Upper lobe of right lung (tissue), 1 donor: Measurements from ENCODE around the gene ANXA1. TPM values are rescaled to one million over a fixed set of nuclear protein-coding genes. Genes with fewer than 3 reads are reported as not detected.
A peak's percentile ranks its signal among the peaks of the same experiment; 100 is the strongest.

ENCODE experiments used
- ATAC-seq: fragments of 200-7000 bp; cut with Tn5 transposase; one replicate; pipeline ENCODE4 v1.9.1; 2020; ENCODE audit warnings: mild to moderate bottlenecking, moderate library complexity
- DNase-seq: peaks from one replicate; pipeline ENCODE4 v3.0.0-alpha.2; 2020
- H3K27ac ChIP-seq: fragments of 200-600 bp; one replicate; pipeline ENCODE4 v1.8.0; 2022
- H3K27me3 ChIP-seq: fragments of 200-600 bp; one replicate; pipeline ENCODE4 v1.8.0; 2022; ENCODE audit warnings: mild to moderate bottlenecking
- H3K36me3 ChIP-seq: fragments of 200-600 bp; one replicate; pipeline ENCODE4 v1.8.0; 2022
- H3K4me1 ChIP-seq: fragments of 200-600 bp; one replicate; pipeline ENCODE4 v1.8.0; 2022
- H3K4me3 ChIP-seq: fragments of 200-600 bp; one replicate; pipeline ENCODE4 v1.8.0; 2022; ENCODE audit warnings: mild to moderate bottlenecking
- H3K9me3 ChIP-seq: fragments of 200-600 bp; one replicate; pipeline ENCODE4 v1.8.0; 2022
- intact Hi-C: fragments of 100-400 bp; cut with DNase I; formaldehyde crosslinking; loops from one replicate; pipeline ENCODE4 v1.11.0; 2022
- total RNA-seq: library from RNA; stranded (reverse); fragmentation: NEBNext Ultra II Directional; extraction: Animal tissue kit (Norgen Biotek cat#: 25700); gene quantifications from one replicate; pipeline ENCODE4 v1.2.1, GENCODE V29; 2021
- TF ChIP-seq, protein P1 (sequence below): fragments of 200-600 bp; IDR thresholded peaks from one replicate; pipeline ENCODE4 v1.8.0; 2022; ENCODE audit warnings: antibody characterized with exemption
- donor health status: DM: no; HTN: yes; CAD: no; lungs with severe emphysema.

ANXA1 gene
- total RNA-seq, 1 donor from 2014 or later: 314 TPM

DNA sequence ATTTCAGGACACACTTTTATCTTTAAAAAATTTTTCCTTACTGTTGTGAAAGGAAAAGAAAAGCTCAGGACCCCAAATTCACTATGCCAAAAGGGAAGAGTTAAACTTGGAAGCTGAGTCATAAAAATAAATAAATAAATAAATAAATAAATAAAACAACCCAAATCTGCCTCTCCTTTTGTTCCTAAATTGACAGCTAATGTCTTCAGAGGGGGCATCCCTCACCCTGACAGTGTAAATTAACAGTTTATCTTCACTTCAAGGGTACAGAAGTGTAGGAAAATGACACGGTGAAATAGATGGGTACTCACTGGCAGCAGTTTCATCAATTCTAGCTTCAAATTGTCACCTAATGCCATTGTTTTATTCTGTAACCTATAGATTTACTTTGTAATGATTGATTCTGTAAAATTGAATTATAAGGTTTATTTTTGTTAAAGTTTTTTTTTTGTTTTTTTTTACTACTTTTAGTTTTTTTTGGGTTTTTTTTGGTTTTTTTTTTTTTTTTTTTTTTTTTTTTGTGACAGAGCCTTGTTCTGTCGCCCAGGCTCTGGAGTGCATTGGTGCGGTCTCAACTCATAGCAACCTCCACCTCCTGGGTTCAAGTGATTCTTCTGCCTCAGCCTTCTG lies 18.5 kb upstream of the ANXA1 start:
- ATAC-seq: no peak
- peaks cover 12% of the 10 kb centered on the region for H3K4me1 ChIP-seq
- TF ChIP-seq, protein P1, sequence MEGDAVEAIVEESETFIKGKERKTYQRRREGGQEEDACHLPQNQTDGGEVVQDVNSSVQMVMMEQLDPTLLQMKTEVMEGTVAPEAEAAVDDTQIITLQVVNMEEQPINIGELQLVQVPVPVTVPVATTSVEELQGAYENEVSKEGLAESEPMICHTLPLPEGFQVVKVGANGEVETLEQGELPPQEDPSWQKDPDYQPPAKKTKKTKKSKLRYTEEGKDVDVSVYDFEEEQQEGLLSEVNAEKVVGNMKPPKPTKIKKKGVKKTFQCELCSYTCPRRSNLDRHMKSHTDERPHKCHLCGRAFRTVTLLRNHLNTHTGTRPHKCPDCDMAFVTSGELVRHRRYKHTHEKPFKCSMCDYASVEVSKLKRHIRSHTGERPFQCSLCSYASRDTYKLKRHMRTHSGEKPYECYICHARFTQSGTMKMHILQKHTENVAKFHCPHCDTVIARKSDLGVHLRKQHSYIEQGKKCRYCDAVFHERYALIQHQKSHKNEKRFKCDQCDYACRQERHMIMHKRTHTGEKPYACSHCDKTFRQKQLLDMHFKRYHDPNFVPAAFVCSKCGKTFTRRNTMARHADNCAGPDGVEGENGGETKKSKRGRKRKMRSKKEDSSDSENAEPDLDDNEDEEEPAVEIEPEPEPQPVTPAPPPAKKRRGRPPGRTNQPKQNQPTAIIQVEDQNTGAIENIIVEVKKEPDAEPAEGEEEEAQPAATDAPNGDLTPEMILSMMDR: no peak
- no peaks in the 10 kb centered on the region for H3K27me3 ChIP-seq
- no peaks in the 10 kb centered on the region for H3K9me3 ChIP-seq
- H3K36me3 ChIP-seq: no peaks in the 10 kb centered on the region
- H3K27ac ChIP-seq: peak overlapping the region; percentile 96
- H3K4me3 ChIP-seq: peak overlapping the region; percentile 63
- DNase-seq: no peak
- intact Hi-C loops: no loop called here

DNA sequence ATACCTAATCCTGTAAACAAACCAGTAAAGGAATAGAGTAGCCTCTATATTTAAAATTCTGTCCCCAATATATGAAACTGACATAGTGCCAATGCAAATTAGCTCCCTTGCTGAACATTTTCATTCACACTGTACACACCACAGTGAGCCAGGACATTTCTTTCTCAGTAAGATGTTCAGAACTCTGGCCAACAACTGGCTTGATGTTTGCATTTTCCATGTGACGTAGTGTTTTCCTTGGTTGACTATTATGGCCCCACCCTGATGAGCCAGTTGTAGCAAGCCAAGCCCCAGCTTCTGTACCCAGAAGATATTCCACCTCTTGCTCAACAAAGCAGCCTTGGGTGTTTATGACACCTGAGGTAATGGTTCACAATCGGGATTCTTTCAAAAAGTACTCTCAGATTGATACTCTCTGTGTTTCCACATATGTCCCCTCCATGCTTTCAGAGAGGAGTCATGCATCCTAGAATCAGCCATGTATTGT lies 17.7 kb upstream of the ANXA1 start:
- ATAC-seq (no peak), DNase-seq (no peak)
- no peaks in the 10 kb centered on the region for H3K9me3 ChIP-seq
- TF ChIP-seq, protein P1: no peak
- intact Hi-C loops: no loop called here
- H3K36me3 ChIP-seq: no peaks in the 10 kb centered on the region
- no peak overlapping the region for H3K4me3 ChIP-seq
- H3K27ac ChIP-seq: no peak overlapping the region
- H3K4me1 ChIP-seq: peaks cover 13% of the 10 kb centered on the region
- no peaks in the 10 kb centered on the region for H3K27me3 ChIP-seq

DNA sequence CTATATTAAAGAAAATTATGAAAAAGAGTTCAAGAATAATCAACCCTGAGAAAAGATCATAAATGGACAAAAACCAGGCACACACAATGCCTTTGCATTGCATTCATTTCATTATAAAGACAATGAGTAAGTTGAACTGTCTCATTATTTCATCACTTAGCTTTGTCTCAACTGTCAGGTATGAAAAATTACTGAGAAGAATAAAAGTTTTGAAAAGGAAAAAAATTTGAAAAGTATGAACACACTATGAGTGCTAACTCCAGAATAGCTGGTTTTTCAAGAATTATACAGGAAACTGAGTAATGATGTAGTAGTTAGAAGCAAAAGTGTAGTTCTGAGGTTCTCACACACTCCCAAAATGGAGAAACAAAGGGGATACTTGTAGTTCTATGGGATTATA lies 16.3 kb upstream of the ANXA1 start:
- H3K9me3 ChIP-seq: no peaks in the 10 kb centered on the region

DNA sequence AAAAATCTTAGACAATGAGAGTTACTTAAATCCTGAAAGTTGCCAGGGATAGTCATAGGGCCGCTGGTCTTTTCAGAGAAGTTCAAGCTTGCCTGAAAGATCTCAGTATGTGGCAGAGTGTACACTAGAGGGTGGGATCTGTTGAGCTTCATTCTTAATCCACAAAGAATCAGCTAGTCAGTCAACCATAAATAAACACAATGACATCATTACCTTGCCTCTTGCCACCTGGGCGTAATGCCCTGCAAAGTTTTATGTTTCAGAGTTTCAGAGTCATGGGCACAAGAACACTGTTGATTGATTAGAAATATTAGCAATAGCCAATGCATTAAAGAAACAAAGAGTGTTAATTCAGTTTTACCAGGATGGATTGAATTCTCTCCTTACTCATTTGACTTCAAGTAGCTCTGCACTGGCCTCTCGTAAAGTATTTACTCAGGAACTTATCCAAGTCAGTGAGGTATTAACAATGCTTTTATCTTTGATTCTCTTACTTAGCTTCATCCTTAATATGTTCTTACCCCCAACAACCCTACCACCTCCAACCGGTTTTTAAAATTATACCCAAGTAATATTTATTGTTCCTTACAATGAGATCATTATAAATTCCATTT lies 14.3 kb upstream of the ANXA1 start:
- Histone ChIP-seq H3K4me1 (peaks cover 13% of the 10 kb centered on the region), H3K27me3 (no peaks in the 10 kb centered on the region), H3K9me3 (no peaks in the 10 kb centered on the region), H3K4me3 (no peak overlapping the region), H3K27ac (no peak overlapping the region), H3K36me3 (no peaks in the 10 kb centered on the region)
- DNase-seq (no peak), ATAC-seq (peak; percentile 64)
- TF ChIP-seq, protein P1: no peak
- intact Hi-C loops: no loop called here

More for the DNA sequence above, 16.3 kb upstream of the ANXA1 start:
- no peak overlapping the region for H3K27ac ChIP-seq
- no peak for ATAC-seq
- H3K27me3 ChIP-seq: no peaks in the 10 kb centered on the region
- no peak overlapping the region for H3K4me3 ChIP-seq
- intact Hi-C loops: no loop called here
- DNase-seq: no peak
- TF ChIP-seq, protein P1: no peak
- H3K36me3 ChIP-seq: no peaks in the 10 kb centered on the region
- H3K4me1 ChIP-seq: peaks cover 13% of the 10 kb centered on the region

DNA sequence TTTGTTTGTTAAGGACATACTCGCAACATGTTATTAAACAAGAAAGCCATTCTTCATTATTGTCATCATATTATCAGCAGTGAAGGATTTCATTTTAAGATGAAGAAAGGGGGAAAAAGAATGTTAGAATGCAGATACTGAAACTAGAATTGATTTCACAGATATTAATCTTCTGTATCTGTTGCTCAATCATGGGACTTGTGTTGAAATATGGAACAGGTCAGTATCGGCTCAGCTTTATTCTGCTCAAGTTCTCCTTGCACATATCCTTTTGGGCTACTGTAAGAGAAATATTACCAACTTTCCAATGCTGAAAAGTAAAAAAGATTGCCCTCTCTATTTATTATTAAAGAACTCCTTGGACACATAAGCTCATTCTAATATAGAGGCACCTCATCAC lies 13.8 kb upstream of the ANXA1 start:
- intact Hi-C loops: no loop called here
- TF ChIP-seq, protein P1: no peak
- Histone ChIP-seq H3K4me3 (no peak overlapping the region), H3K27me3 (no peaks in the 10 kb centered on the region), H3K27ac (no peak overlapping the region), H3K9me3 (no peaks in the 10 kb centered on the region), H3K4me1 (peaks cover 10% of the 10 kb centered on the region), H3K36me3 (no peaks in the 10 kb centered on the region)
- ATAC-seq (peak; percentile 50), DNase-seq (no peak)
